BE2C (cell line): ENCODE results near the gene TRPC6.
"Not testable (repeated sequence)": the region's sequence is repeated elsewhere in the genome, so short reads cannot be mapped to it uniquely, and the experiment has no call there.

ENCODE experiments used
- DNase-seq: peaks from one replicate; pipeline ENCODE4 v3.0.0-alpha.2; 2020
- H3K27me3 ChIP-seq: fragments of 250-450 bp; sonication (Bioruptor Pico); 2 replicates; pipeline ENCODE4 v1.5.1; 2020; ENCODE audit warnings: mild to moderate bottlenecking
- H3K36me3 ChIP-seq: fragments of 250-450 bp; sonication (Bioruptor Pico); 2 replicates; pipeline ENCODE4 v1.5.1; 2020; ENCODE audit warnings: mild to moderate bottlenecking
- H3K4me1 ChIP-seq: fragments of 250-450 bp; sonication (Bioruptor Pico); 2 replicates; pipeline ENCODE4 v1.5.1; 2020
- H3K4me3 ChIP-seq: 2 replicates; pipeline ENCODE4 v1.5.1; 2011; ENCODE audit warnings: low read depth, low read length
- H3K9me3 ChIP-seq: fragments of 250-450 bp; sonication (Bioruptor Pico); 2 replicates; pipeline ENCODE4 v1.5.1; 2020
- TF ChIP-seq, protein P1 (sequence below): IDR thresholded peaks from 2 replicates; pipeline ENCODE4 v1.5.1; 2012; ENCODE audit warnings: mild to moderate bottlenecking, low read depth, low read length

Gene TRPC6

DNA sequence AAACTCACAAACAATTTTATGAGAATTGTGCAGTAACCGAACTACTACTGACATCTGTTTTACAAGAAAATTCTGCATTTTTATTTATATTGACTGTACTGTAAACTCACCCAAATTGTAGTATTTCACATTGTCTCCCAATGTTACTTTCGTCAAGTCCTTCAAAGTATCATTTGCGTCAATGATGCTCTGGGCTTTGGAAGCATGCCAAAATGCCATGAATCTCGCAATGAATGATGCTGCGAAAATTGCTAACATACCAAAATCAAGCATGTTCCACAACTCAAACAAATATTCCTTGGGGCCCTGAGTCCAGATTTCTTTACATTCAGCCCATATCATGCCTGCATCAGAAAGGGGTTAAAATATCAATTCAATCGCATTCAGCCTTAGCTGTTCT is 107.6 kb downstream of the TRPC6 start:
- Histone ChIP-seq H3K27me3 (no peaks in the 10 kb centered on the region), H3K9me3 (no peaks in the 10 kb centered on the region), H3K4me3 (no peak overlapping the region), H3K4me1 (no peaks in the 10 kb centered on the region), H3K36me3 (no peaks in the 10 kb centered on the region)
- DNase-seq: no peak
- TF ChIP-seq, protein P1, sequence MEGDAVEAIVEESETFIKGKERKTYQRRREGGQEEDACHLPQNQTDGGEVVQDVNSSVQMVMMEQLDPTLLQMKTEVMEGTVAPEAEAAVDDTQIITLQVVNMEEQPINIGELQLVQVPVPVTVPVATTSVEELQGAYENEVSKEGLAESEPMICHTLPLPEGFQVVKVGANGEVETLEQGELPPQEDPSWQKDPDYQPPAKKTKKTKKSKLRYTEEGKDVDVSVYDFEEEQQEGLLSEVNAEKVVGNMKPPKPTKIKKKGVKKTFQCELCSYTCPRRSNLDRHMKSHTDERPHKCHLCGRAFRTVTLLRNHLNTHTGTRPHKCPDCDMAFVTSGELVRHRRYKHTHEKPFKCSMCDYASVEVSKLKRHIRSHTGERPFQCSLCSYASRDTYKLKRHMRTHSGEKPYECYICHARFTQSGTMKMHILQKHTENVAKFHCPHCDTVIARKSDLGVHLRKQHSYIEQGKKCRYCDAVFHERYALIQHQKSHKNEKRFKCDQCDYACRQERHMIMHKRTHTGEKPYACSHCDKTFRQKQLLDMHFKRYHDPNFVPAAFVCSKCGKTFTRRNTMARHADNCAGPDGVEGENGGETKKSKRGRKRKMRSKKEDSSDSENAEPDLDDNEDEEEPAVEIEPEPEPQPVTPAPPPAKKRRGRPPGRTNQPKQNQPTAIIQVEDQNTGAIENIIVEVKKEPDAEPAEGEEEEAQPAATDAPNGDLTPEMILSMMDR: no peak

DNA sequence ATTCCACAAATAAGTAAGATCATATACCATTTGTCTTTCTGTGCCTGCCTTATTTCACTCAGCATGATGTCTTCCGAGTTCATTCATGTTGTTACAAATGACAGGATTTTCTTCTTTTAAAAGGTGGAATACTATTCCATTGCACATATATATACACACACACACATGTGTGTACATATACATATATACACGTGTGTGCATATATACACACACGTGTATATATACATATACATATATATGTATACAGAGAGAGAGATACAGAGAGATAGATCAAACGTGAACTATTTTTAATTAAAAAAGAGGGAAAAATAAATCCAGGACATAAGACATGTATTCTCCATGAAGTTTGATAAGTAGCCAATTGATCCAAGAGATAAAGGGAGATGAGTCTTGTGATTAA is 108.1 kb downstream of the TRPC6 start:
- no peaks in the 10 kb centered on the region for H3K4me1 ChIP-seq
- H3K9me3 ChIP-seq: no peaks in the 10 kb centered on the region
- no peaks in the 10 kb centered on the region for H3K27me3 ChIP-seq
- no peak overlapping the region for H3K4me3 ChIP-seq
- no peak for DNase-seq
- no peaks in the 10 kb centered on the region for H3K36me3 ChIP-seq
- TF ChIP-seq, protein P1: no peak

DNA sequence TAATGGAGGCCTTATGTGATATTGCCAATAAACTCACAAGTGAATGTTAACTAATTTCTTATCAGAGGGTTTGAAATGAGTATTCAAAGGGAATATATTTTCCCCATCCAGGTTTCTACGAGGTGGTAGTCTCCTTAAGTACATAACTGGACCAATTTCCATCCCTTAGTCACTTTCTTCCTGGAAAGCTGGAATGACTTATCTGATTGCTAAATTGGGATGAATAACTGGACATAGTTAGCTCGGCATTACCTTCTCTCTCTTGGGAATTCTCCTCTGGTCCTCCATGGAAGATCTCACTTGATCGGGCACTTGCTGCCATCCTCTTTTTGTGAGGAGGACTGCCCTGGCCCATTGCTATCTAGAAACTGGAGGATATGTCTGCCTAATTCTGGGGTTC is 109.1 kb downstream of the TRPC6 start:
- Histone ChIP-seq H3K4me3 (no peak overlapping the region), H3K9me3 (no peaks in the 10 kb centered on the region), H3K36me3 (no peaks in the 10 kb centered on the region), H3K4me1 (no peaks in the 10 kb centered on the region), H3K27me3 (no peaks in the 10 kb centered on the region)
- DNase-seq: no peak
- TF ChIP-seq, protein P1: no peak

DNA sequence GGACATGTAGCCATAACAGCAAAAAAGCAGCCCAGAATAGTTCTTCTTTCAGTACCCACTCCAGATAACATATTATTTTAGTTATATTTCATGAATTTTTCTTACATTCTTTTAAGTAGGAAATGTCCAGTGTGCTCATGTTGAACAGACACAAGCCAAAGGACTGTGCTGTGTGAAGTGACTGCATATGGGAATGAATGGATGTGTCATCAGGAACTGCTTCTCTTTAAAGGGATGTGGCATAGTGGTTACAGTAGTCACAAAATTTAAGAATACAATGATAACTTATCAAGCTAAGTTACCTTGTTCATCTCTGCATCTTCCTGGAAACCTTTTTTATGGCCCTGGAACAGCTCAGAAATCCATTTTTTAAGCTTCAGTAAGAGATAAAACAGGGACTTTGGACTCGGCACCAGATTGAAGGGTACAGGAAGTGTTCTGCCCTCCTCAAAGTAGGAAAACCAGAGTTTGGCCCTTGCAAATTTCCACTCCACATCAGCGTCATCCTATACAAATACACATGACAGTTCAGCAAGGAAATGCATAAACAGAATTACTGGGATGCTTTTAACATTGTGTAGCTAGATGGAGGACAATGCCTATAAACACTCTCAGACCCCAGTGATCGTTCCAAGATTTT is 112.8 kb downstream of the TRPC6 start:
- H3K4me1 ChIP-seq: no peaks in the 10 kb centered on the region
- no peak overlapping the region for H3K4me3 ChIP-seq
- DNase-seq: no peak
- TF ChIP-seq, protein P1: no peak
- no peaks in the 10 kb centered on the region for H3K9me3 ChIP-seq
- no peaks in the 10 kb centered on the region for H3K27me3 ChIP-seq
- no peaks in the 10 kb centered on the region for H3K36me3 ChIP-seq

DNA sequence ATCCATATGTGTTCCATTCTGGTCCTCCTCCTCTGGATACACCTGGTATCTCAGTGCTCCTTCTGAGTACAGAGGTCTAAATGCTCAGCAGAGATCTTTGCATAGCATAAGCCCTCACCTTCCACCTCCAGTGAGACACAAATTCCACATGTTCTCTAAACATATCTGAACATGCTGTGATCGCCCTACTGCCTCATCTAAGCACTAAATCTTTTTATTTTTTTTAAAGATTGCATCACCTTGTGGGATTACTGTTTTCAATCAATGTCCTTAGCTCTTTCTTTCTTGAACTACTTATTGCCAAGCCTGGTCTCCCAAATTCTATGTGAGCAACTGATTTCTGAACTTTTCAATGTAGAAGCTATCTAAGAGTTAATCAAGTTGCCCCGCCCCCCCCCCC is 113.4 kb downstream of the TRPC6 start:
- no peak overlapping the region for H3K4me3 ChIP-seq
- TF ChIP-seq, protein P1: no peak
- H3K36me3 ChIP-seq: no peaks in the 10 kb centered on the region
- no peaks in the 10 kb centered on the region for H3K27me3 ChIP-seq
- no peak for DNase-seq
- no peaks in the 10 kb centered on the region for H3K9me3 ChIP-seq
- H3K4me1 ChIP-seq: no peaks in the 10 kb centered on the region

DNA sequence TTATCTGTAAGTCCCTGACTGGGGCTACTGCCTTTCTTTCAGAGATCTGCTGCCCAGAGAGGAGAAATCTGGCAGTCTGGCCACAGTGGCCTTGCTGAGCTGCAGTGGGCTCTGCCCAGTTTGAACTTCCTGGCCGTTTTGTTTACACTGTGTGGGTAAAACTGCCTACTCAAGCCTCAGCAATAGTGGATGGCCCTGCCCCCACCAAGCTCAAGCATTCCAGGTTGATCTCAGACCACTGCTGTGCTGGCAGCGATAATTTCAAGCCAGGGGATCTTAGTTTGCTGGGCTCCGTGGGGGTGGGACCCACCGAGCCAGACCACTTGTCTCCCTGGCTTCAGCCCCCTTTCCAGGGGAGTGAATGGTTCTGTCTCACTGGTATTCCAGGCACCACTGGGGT is 117.5 kb downstream of the TRPC6 start:
- H3K27me3 ChIP-seq: no peaks in the 10 kb centered on the region
- no peak for DNase-seq
- no peak overlapping the region for H3K4me3 ChIP-seq
- TF ChIP-seq, protein P1: no peak
- H3K9me3 ChIP-seq: no peaks in the 10 kb centered on the region
- H3K4me1 ChIP-seq: no peaks in the 10 kb centered on the region
- no peaks in the 10 kb centered on the region for H3K36me3 ChIP-seq

DNA sequence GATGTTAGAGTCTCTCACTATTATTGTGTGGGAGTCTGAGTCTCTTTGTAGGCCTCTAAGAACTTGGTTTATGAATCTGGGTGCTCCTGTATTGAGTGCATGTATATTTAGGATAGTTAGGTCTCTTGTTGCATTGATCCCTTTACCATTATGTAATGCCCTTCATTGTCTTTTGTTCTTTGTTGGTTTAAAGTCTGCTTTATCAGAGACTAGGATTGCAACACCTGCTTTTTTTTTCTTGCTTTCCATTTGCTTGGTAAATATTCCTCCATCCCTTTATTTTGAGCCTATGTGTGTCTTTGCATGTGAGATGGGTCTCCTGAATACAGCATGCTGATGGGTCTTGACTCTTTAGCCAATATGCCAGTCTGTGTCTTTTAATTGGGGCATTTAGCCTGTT is 119.4 kb downstream of the TRPC6 start:
- H3K4me3 ChIP-seq, H3K4me1 ChIP-seq, H3K27me3 ChIP-seq, H3K36me3 ChIP-seq, H3K9me3 ChIP-seq, DNase-seq: not testable (repeated sequence)
